Stimulated activated CD8-positive, alpha-beta memory T cell treated with anti-CD3 and anti-CD28 coated beads, Interleukin-12 subunit alpha, Interleukin-12 subunit beta, amount 100 ng/mL, for 24 hours (primary cell): ENCODE measurements around the gene TNFRSF9.
"Not testable (repeated sequence)": the region's sequence is repeated elsewhere in the genome, so short reads cannot be mapped to it uniquely, and the experiment has no call there.

Experiments
- DNase-seq: peaks from one replicate; pipeline ENCODE4 v3.0.0-alpha.2; 2020; ENCODE audit errors: extremely low read depth

TNFRSF9 gene

DNA sequence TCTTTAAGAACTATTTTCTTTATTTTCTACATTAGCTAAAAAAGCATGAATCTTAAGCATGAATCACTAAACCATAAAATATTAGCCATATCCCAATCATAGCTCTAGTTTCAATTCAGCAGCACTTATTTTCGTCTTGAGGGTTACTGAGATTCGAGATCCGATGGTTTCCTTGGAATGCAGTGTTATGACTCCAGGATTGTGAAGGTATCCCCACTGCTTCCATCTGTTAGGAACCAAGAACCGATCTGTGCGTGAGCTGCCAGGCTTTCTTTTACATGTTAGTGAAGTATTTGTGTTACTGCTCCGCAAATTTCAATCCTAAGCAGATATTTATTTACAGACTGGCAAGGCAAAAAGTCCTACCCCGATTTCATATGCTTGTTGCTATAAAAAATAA, 18.8 kb downstream of the TNFRSF9 start:
- DNase-seq, result no peak

DNA sequence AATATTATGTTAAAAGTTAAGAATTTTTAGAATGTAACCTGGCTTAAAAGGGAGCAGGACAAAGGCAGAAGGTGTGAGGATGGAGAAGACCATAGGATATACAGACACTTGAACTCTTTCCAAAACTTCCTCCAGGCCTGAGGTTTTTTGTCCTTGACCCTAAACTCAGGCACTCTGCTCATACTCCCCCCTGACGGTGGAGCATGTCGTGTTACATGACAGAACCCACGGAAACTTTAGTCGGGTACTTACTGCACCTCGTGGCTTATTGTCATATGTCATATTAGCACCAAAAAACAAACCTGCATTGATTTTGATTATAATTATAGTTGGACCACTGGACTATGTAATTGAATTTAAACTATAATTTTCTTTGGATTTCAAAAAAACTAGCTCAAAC, 20.8 kb downstream of the TNFRSF9 start:
- DNase-seq, result no peak

DNA sequence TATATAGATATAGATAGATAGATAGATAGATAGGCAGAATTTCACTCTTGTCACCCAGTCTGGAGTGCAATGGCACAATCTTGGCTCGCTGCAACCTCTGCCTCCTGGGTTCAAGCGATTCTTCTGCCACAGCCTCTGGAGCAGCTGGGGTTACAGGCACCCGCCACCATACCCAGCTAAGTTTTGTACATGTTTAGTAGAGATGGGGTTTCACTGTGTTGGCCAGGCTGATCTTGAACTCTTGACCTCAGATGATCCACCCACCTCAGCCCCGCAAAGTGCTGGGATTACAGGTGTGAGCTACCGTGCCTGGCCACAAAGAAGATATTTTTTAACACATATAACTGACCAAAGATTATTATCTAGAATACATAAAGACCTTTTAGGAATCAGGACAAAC, 22.7 kb downstream of the TNFRSF9 start:
- DNase-seq, result not testable (repeated sequence)

DNA sequence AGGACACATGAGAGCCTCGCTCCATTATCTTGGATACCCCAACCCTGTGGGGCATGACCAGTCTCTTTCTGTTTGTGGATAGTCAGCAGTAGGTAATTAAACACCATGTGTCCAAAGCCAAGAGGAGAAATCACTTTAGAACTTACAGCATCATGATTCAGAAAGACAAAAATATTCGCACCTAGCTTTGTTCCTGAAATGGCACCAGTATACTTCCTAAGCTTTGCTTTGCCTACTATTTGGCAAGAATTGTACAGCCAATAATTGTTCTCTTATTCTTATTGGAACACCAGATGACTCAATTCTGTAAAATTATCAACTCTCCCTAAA, 24.2 kb downstream of the TNFRSF9 start:
- DNase-seq, result no peak

DNA sequence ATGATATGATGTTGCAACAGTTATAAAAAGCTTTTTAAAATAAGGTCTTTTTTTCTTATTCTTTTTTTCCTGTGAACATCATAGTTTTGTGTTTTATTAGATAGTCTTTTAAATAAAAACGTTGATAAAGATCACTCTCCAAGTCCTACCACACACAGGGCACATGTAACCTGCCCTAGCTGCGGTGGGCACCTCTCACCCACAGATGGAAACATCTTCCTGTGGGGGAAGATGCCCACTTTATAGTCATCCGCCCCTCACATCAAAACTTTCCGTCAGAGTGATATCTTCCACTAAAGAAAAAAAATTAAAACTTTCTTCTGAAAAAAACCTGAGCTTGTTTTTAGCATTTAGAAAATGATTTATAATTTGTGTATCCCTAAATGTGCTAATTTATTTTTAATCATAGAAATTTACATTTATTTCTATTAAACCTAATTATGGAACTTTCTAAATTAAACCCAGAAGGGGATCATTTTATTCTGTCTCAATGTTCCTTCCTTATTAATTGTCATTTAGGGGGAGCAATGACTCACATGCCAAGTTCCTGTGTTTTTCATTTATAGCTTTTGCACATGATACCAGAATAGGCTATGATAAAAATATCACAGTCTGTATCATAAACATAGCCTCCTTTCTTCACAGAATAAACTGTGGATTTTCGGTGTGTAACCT, 24.7 kb downstream of the TNFRSF9 start:
- DNase-seq, result peak; percentile 15

DNA sequence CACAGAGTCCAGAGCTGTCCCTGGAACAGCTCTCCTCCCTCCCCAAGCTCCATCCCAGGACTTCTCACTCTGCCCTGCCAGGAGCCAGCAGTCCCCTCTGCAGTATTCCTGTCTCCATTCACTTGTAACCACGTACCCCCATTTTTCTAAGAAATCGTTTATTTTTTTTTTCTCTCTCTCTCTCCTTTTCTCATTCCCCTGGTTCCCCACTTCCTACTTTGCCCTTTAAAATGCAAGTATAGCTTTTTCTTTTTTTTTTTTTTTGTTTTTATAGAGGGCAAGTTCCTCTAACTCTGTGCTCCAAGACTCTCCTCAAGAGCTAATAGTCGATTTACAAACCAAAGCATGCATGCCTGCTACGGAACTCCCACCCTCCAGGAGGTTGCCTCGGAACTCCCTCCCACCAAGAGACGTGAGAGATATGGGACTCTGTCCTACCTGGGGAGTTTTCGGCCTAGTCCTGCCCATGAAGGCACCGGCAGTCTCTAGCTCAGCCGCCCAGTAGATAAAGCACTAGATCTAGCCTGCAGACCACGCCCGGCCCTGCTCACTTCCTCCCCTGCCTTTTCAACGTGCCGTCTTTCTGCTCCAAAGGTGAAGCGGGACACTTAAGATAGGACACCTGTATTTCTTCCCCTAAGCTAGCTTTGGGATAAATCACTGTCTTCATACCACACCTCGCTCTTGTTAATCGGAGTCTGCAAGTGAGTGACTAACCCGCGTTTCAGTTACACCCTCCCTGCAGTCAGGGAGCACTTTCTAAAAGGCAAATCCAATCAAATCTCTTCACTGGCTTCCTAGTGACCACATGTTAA, 27.7 kb downstream of the TNFRSF9 start:
- DNase-seq, result no peak

DNA sequence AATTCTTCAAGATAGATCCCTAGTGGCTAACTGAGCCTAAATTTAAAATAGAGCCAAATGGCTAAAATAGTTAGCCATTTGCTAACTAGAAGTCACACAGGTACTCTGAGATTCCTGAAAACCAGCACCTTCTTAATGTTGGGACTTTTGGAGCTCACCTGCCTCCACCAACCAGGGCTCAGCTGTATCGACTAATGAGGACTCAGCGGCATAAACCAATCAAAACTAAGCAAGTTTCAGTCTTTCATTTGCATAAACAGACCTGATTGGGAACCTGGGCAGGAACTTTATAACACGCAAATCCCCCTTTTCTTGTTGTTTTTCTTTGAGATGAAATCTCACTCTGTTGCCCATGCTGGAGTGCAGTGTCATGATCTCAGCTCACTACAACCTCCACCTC, 28.5 kb downstream of the TNFRSF9 start:
- no peak for DNase-seq

DNA sequence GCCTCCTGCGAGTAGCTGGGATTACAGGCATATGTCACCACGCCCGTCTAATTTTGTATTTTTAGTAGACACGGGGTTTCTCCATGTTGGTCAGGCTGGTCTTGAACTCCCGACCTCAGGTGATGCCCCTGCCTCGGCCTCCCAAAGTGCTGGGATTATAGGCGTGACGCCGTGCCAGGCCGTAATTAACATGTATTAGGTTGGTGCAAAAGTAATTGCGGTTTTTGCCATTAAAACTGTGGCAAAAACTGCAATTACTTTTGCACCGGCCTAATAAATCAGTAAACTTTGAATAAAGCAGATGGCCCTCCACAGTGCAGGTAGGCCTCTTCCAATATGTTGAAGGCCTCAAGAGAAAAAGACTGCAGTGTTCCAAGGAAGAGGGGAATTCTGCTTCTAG, 35.4 kb downstream of the TNFRSF9 start:
- DNase-seq, result no peak

DNA sequence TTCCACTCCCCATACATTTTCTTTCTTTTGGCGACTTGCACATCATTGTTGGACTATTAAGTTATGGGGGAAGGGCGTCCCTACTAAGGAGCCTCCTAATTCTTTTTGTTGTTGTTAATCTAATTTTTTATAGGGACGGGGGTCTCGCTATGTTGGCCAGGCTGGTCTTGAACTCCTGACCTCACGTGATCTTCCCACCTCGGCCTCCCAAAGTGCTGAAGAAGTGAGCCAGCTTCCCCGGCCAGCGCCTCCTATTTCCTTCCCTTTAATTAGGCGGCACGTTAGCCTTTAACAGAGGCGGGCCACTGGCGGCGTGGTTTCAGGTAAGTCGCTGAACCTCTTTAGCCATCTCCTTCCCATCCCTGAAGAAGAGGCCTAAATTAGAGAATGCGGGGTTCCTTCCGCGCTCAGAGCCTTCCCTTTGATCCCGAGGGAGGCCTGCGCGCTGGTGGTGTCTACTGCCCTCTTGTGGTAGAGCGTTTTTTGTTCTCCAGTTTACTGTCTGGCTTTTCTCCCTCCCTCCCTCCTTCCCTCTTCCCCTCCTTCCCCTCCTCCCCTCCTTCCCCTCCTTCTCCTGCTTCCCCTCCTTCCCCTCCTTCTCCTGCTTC, 38.1 kb downstream of the TNFRSF9 start:
- no peak for DNase-seq

DNA sequence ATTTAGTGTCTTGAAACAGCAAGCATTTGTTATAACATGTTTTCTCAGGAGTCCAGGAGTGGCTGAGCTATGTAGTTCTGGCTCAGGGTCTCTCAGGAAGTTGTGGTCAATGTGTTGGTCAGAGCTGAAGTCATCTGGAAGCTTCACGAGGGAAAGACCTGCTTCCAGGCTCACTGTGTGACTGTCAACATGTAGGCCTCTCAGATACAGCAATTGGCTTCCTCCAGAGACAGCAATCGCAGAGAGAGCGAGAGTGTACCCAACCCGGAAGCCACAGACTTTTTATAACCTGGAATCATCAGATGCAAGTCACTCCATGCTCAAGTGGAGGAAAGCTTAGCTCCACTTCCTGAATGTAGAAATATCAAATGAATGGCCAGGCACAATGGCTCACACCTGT, 40.9 kb downstream of the TNFRSF9 start:
- no peak for DNase-seq

DNA sequence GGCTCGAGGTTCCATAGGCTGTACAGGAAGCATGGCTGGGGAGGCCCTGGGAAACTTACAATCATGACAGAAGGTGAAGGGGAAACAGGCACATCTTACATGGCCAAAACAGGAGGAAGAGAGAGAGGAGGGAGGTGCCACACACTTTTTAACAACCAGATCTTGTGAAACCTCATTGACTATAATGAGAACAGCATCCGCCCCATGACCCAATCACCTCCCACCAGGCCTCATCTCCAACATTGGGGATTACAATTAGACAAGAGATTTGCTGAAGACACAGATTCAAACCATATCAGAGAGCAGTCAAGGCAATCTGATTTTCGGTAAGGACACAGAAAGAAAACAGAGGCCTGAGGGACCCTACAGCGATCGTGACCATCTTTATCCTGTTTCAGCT, 41.7 kb downstream of the TNFRSF9 start:
- no peak for DNase-seq

DNA sequence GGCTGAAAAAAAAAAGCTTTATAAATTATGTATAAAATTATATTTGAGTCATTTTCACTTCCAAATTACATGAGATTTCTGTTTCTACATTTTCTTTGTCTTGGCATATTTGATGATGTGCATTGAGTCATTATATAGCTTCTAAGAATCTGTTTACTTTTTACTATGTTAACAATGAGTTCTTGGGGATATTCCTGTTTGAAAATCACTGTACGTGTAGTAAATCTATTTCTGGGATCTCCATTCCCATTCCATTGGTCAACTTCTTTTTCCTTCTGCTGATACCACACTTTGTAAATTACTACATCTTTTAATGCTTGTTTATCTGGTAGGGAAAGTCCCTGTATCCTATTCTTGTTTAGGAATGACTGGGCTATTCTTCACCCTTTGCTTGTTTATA, 43.6 kb downstream of the TNFRSF9 start:
- no peak for DNase-seq

DNA sequence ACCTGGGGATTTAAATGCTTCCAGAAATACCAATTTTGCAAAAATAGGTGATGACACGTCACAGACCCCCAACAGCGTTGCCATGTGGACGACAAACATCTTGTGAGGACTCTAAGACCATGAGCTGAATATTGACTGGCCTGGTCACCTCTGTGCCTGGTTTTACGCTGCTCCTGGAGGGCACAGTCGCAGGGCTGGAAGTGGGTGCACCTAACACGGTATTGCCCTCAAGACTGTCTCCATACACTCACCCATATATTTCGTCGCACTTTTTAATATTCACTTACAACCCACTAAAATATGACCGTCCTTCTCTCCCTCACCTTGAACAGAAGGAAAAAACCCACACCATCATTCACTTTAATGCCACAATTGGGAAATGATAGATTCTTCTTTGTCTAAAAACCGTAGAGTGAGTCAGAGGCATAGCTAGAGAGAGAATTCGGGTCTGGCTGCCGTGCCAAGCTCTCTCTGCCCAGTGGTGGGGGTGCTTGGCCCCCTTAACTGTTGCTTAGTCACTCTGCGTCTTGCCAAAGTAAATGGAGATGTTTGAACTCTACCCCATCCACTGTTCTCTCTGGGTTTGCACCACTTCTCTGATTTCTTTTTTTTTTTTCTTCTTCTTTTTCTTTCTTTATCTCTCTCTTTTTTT, 47.0 kb downstream of the TNFRSF9 start:
- DNase-seq, result no peak

DNA sequence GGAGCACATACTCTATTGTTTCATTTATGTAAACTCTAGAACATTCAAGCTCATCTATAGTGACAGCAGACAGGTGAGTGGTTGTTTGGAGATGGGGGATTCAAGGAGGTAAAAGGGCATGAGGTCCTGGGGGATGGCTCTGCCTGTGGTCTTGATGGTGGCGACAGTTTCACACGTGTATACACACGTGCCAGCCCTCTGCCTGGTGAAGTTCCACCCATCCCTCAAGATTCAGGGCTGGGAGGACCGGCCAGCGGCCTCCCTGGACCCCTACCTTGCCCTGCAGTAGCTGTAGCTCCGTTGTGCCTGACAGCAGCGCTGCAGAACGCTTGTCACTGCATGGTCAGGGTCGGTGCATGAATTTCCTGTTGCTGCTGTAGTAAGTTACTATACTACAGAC, 48.8 kb downstream of the TNFRSF9 start:
- no peak for DNase-seq

DNA sequence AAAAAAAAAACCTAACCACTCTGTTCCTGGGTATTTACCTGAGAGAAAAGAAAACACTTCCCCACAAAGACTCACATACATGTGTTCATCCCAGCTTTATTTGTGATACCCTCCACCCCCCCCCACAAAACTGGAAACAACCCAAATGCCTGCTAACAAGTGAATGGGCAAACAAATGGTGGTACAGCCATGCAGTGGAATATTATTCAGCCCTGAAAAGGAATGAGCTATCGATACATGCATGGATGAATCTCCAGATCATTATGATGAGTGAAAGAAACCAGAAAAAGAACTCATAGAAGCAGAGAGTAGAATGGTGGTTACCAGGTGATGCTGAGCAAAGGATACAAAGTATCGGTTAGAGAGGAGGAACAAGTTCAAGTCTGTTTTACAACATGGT, 49.8 kb downstream of the TNFRSF9 start:
- DNase-seq, result no peak

DNA sequence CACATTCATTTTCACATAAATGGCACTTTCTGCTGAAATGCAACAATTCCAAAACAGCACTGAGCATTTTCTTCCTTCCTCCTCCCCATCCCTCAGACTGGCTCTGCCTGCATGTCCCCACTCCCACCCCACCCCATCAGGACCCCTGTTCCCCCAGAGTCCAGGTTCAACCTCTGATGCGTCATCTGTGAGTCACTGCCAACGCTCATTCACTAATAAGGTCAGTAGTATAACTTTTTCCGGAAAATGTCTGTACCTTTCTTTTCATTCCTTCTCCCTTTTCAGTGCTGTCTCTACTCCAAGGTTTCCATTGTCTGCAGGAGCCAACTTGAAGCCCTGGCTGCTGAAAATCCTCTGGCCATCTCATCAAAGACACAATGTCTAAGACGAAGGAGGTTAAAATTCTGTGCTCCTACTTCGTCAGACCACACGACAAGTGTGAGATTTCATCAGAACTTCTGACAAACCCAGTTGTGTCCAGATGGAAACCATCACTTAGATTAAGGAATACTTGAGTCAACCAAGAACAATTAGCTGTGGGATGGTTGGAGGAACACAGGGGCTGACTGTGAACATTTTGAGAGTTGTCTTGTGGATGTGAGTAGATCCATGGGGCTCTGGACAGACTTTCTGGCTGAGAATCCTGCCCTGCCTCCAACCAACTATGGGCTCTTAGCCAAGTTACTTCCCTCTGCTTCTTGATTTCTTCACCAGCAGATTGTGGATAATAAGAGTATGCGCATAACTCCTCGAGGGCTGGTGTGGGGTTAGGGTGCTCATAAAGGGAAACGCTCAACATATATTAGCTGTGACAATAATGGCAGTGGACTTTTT, 52.2 kb downstream of the TNFRSF9 start:
- DNase-seq, result no peak

DNA sequence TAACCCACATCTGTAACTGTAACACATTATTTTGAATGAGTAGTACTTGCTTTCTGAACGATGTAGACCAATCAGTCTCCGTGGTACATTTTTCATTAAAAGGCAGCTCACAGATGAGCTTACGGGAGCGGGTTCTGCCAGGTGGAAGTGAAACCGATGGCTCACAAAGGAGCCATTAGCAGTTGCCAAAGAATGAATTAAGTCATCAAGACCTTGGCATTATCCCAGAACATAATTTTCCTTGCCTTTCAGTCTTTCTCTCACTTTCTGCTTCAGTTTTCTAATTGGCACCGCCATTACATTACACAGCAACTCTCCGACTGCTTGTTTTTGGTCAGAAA, 54.3 kb downstream of the TNFRSF9 start:
- no peak for DNase-seq

DNA sequence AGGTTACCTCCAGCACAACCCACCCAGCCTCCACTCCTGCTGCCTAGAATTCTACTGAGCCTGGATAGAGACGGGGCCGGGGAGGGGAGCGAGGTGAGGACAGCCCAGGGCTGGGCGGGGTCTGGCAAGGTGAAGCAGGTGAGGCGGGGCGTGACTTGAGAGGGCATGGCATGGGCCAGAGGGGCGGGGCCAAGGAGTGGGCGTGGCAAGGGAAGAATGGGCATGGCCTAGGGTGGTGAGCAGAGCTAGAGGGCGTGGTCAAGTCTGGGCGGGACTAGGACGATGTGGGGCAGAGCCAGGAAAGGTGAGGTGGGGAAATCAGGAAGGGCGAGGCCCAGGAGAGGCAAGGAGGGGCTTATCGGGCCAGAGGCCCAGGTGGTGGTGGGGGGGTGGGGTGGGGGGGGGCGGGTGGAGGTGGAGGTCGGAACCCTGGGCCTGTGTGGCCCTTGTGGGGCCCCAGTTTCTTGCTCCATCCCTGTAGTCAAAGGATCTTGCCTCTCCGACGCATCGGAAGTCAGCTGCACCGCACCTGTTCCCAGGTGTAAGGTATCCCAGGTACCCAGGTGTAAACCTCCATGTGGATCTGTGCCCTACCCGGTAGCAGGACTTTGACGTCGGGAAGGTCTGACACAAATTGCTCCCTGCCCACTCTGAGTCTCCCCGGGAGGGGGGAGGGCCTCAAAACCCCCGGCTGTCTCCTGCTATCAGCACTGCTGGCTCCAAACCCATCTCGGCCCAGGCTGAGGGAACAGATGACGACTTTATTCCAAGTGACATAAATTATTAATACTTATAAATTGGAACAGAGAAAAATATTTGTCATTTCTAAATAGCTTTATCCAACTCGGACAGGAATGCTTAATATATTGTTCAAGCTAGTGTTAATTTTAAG, 54.9 kb downstream of the TNFRSF9 start:
- DNase-seq, result no peak

DNA sequence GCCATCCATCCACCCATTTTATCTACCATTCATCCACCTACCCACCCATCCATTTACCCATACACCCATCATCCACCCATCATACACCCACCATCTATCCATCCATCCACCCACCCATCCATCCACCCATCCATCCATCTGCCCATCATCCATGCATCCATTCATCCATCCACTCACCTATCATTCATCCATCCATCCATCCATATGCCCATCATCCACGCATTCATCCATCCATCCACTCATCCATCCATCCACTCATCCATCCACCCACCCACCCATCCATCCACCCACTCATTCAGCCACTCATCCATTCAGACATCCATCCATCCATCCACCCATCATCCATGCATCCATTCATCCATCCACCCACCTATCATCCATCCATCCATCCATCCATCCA, 55.9 kb downstream of the TNFRSF9 start:
- no peak for DNase-seq

DNA sequence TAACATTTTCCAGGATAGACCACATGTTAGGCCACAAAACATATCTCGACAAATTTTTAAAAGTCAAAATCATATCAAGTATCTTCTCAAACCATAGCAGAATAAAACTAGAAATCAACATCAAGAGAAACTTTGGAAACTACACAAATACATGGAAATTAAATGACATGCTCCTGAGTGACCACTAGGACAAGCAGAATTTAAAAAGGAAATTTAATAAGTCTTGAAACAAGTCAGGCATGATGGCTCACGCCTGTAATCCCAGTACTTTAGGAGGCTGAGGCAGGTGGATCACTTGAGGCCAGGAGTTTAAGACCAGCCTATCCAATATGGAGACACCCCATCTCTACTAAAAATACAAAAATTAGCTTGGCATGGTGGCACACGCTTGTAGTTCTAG, 61.4 kb downstream of the TNFRSF9 start:
- no peak for DNase-seq

DNA sequence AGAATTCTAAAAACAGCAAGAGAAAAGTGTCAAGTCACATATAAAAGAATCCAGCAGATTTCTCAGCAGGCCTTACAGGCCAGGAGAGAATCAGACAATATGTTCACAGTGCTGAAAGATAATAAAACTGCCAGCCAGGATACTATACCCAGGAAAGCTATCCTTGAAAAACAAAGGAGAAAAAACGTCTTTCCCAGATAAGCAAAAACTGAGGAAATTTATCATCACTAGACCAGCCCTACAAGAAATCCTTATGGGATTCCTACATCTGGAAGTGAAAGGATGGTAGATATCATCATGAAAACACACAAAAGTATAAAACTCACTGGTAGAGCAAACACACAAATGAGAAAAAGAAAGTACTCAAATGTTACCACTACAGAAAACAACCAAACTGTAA, 62.6 kb downstream of the TNFRSF9 start:
- no peak for DNase-seq
